Naive thymus-derived CD8-positive, alpha-beta T cell (primary cell): ENCODE measurements around the gene GGTLC1. TPM values are rescaled to one million over a fixed set of nuclear protein-coding genes. Genes with fewer than 3 reads are reported as not detected.
A peak's percentile ranks its signal among the peaks of the same experiment; 100 is the strongest.
"Not testable (repeated sequence)": the region's sequence is repeated elsewhere in the genome, so short reads cannot be mapped to it uniquely, and the experiment has no call there.

Source experiments
- ATAC-seq, 2 donors: fragments of 150-1000 bp; cut with Tn5 transposase in 1 of 2; sonication (Bioruptor Pico), chemical (Tn5 transposase) in 1 of 2; 1 replicate in 1 of 2; 2 replicates in 1 of 2; pipeline ENCODE4 v1.10.0; 2021; ENCODE audit warnings: mild to moderate bottlenecking in 2 of 2, moderate library complexity in 2 of 2
- POLR2A ChIA-PET: fragments of 350-600 bp; sonication (Branson Sonifier 250); formaldehyde crosslinking; loops from one replicate; lab custom pipeline; 2021; ENCODE audit warnings: antibody characterized with exemption; lab: Charles Lee
- DNase-seq, 10 donors: peaks; one replicate each; pipeline versions ENCODE4 v3.0.0 to v3.0.0-alpha.2; 2020 to 2022
- H3K27ac Mint-ChIP-seq, 10 donors: one replicate each; pipeline ENCODE4 v1.8.0; 2020 to 2022; ENCODE audit warnings: mild to moderate bottlenecking in 10 of 10, mixed read lengths in 10 of 10, moderate library complexity in 4 of 10, inconsistent platforms in 1 of 10
- H3K27me3 Mint-ChIP-seq, 5 donors: one replicate each; pipeline ENCODE4 v1.8.0; 2021 to 2022; ENCODE audit warnings: mixed read lengths in 5 of 5
- H3K36me3 Mint-ChIP-seq, 3 donors: one replicate each; pipeline ENCODE4 v1.8.0; 2020 to 2022; ENCODE audit warnings: mixed read lengths in 3 of 3, mild to moderate bottlenecking in 2 of 3, inconsistent platforms in 1 of 3
- H3K4me1 Mint-ChIP-seq, 4 donors: one replicate each; pipeline ENCODE4 v1.8.0; 2021 to 2022; ENCODE audit warnings: mixed read lengths in 4 of 4
- H3K4me3 Mint-ChIP-seq, 10 donors: one replicate each; pipeline ENCODE4 v1.8.0; 2020 to 2022; ENCODE audit warnings: mild to moderate bottlenecking in 10 of 10, mixed read lengths in 10 of 10, moderate library complexity in 6 of 10, inconsistent platforms in 1 of 10
- H3K9me3 Mint-ChIP-seq, 9 donors: one replicate each; pipeline ENCODE4 v1.8.0; 2020 to 2022; ENCODE audit warnings: mixed read lengths in 9 of 9, mild to moderate bottlenecking in 3 of 9, inconsistent platforms in 1 of 9, moderate library complexity in 1 of 9
- polyA plus RNA-seq, 3 donors: library from polyadenylated mRNA; unstranded; fragments of 300-500 nt; fragmentation: Illumina TruSeq; gene quantifications; one replicate each; pipeline ENCODE4 v1.2.3, GENCODE V29; 2021
- total RNA-seq, 8 experiments: library from RNA in 2 of 8; stranded (reverse) in 2 of 8; gene quantifications; one replicate each; pipeline ENCODE4 v1.2.3 and lab custom pipeline; 2021 to 2026

GGTLC1 gene
- total and polyA plus RNA-seq, 5 experiments from 2014 or later, result not detected

DNA sequence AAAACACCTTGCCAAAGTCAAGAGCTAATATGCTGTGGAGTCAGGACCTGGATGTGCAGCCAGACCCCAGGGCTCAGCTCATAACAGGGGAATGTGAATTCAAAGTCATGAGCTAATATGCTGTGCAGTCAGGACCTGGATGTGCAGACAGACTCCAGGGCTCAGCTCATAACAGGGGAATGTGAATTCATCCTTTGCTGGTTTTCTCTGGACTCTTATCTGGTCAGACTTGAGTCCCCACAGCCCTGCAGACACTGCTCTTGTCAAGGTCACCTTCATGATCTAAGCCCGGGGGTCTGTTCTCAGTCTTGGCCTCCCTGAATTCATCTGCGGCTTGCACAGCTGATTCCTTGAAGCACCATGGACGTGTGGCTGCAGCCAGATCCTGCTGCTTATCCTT, 19.2 kb upstream of the GGTLC1 start:
- no peak overlapping the region for H3K4me3 Mint-ChIP-seq

DNA sequence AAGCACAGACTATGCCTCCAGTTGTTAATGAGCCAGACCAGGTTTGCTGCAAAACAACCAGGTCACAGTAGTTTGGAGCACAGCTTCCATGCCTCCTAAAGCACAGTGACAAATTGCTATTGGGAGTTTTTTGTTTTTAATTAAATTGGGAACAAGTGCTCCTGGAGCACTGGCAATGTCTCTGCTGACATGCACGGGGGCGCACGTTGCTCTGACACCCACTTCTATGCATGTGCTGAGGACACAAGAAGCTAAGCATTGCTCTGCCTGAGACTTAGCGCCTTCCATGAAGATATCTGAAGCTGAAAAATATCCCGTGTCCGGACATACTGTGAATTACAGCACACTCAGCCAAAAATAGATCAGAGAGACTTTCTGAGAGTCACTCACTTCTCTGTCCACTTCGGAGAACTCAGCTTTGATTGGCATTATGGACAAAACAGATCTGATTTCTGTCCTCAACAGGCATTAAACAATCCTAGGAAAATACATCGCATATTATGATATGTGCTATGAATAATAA, 18.6 kb upstream of the GGTLC1 start:
- Mint-ChIP-seq H3K9me3 (no peaks in the 10 kb centered on the region), H3K4me1 (peaks cover 0 to 21% (median 11%) of the 10 kb centered on the region in 4 donors), H3K27ac (peak overlapping the region in 2 of 10 donors; percentile 47 to 54), H3K27me3 (no peaks in the 10 kb centered on the region), H3K36me3 (no peaks in the 10 kb centered on the region), H3K4me3 (no peak overlapping the region)
- DNase-seq, result no peak
- ATAC-seq, result no peak
- POLR2A ChIA-PET, result no interaction called here

More for the DNA sequence above, 19.2 kb upstream of the GGTLC1 start:
- H3K27ac Mint-ChIP-seq, result peak overlapping the region in 1 of 10 donors; percentile 47
- no peaks in the 10 kb centered on the region for H3K36me3 Mint-ChIP-seq
- ATAC-seq (no peak), DNase-seq (no peak)
- POLR2A ChIA-PET, result no interaction called here
- no peaks in the 10 kb centered on the region for H3K9me3 Mint-ChIP-seq
- H3K27me3 Mint-ChIP-seq, result no peaks in the 10 kb centered on the region
- peaks cover 3 to 20% (median 12%) of the 10 kb centered on the region in 4 donors for H3K4me1 Mint-ChIP-seq

DNA sequence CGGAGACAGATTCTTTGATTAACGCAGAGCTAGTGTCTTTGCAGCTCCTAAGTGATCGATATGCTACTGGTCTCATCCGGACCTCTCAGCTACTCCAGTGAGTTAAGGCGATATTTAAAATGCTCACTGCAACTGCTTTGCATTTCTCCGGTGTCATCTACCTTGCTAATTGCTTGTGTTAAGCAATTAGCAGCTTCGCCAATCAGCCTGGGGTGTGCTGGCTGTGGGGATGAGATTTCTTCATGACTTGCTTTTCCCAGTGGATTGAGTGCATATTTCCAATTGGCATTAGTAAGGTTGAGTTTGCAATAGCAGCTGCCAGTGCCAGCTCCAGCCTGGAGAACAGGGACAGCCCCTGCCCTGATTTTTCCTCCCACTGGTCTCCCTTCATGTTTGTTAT, 18.0 kb upstream of the GGTLC1 start:
- peaks cover 0 to 17% (median 7%) of the 10 kb centered on the region in 4 donors for H3K4me1 Mint-ChIP-seq
- H3K27ac Mint-ChIP-seq, result peak overlapping the region in 1 of 10 donors; percentile 47
- no peak overlapping the region for H3K4me3 Mint-ChIP-seq
- H3K27me3 Mint-ChIP-seq, result no peaks in the 10 kb centered on the region
- no peak for ATAC-seq
- no peaks in the 10 kb centered on the region for H3K36me3 Mint-ChIP-seq
- H3K9me3 Mint-ChIP-seq, result no peaks in the 10 kb centered on the region
- no peak for DNase-seq
- POLR2A ChIA-PET, result no interaction called here

DNA sequence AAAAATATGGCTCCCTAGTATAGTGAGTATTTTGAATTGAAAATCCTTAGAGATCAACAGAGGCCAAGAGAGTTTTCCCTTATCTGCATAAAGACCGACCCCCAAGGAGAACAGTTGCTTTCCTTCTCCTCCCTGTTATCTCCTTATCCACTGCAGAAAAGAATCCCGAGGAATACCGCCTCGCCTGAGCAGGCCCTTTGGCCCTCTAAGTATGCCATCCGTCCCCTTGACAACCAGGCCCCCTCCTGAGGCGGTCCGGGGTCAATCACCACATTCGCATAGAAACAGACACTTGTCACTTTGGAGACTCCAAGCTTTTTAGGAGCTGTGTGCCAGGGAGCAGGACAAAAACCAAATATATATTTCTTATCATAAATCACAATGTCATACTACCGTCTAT, 15.9 kb upstream of the GGTLC1 start:
- no peaks in the 10 kb centered on the region for H3K36me3 Mint-ChIP-seq
- peak overlapping the region in 4 of 10 donors; percentile 5 to 70 (median 20) for H3K27ac Mint-ChIP-seq
- POLR2A ChIA-PET, result no interaction called here
- DNase-seq (no peak), ATAC-seq (no peak)
- H3K27me3 Mint-ChIP-seq, result no peaks in the 10 kb centered on the region
- H3K9me3 Mint-ChIP-seq, result no peaks in the 10 kb centered on the region
- no peak overlapping the region for H3K4me3 Mint-ChIP-seq
- peaks cover 0 to 14% (median 2%) of the 10 kb centered on the region in 4 donors for H3K4me1 Mint-ChIP-seq

- ATAC-seq, result no peak
- Mint-ChIP-seq H3K4me3 (no peak overlapping the region), H3K27me3 (peaks cover 0 to 5% (median 0%) of the 10 kb centered on the region in 5 donors), H3K9me3 (no peaks in the 10 kb centered on the region), H3K36me3 (no peaks in the 10 kb centered on the region), H3K4me1 (peaks cover 0 to 8% (median 2%) of the 10 kb centered on the region in 4 donors), H3K27ac (peak overlapping the region in 3 of 10 donors; percentile 8 to 76 (median 44))
- DNase-seq, result no peak
- POLR2A ChIA-PET, result no interaction called here
These were observed 14.3 kb upstream of the GGTLC1 start for GRCh38 chr20:24002896-24003295.

GRCh38 chr20:24001712-24002405, 13.3 kb upstream of the GGTLC1 start:
- Mint-ChIP-seq H3K27me3 (peaks cover 0 to 7% (median 0%) of the 10 kb centered on the region in 5 donors), H3K27ac (peak overlapping the region in 2 of 10 donors; percentile 15 to 52), H3K9me3 (no peaks in the 10 kb centered on the region), H3K4me3 (no peak overlapping the region), H3K36me3 (no peaks in the 10 kb centered on the region), H3K4me1 (peaks cover 0 to 8% (median 2%) of the 10 kb centered on the region in 4 donors)
- ATAC-seq, result no peak
- DNase-seq, result no peak
- POLR2A ChIA-PET, result interaction anchor here (2.2 kb wide), 1 partner anchor 25 kb away, joined by 6 read pairs; no protein-coding TSS in a partner anchor

- Mint-ChIP-seq H3K4me1 (peaks cover 0 to 8% (median 6%) of the 10 kb centered on the region in 4 donors), H3K36me3 (no peaks in the 10 kb centered on the region), H3K27ac (peak overlapping the region in 3 of 10 donors; percentile 22 to 46 (median 32)), H3K4me3 (no peak overlapping the region), H3K27me3 (peaks cover 0 to 7% (median 0%) of the 10 kb centered on the region in 5 donors), H3K9me3 (no peaks in the 10 kb centered on the region)
- DNase-seq (no peak), ATAC-seq (no peak)
- POLR2A ChIA-PET, result interaction anchor here (0.9 kb wide), 1 partner anchor 29 kb away, joined by 3 read pairs; no protein-coding TSS in a partner anchor
These were observed 10.3 kb upstream of the GGTLC1 start for GRCh38 chr20:23998844-23999243.

DNA sequence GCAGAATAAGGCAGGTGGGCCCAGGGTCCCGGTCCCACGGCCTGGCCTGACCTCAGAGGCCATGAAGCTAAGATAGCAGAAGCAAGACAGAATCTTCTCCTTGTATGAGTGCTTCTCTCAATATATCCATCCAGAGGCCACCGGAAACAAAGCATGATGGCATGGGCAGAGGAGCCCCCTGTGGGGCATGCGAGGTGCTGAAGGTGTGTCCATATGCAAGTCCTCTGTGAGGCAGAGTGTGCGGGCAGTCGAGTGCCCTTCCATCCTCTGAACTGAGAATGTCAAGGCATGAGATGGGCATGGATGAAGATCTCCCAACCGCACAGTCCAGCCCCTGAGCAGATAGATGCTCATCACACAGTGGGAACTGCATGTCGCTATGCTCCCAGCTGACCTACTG, 9.8 kb upstream of the GGTLC1 start:
- Mint-ChIP-seq H3K4me1 (peaks cover 0 to 7% (median 5%) of the 10 kb centered on the region in 4 donors), H3K36me3 (no peaks in the 10 kb centered on the region), H3K4me3 (no peak overlapping the region), H3K27me3 (peaks cover 0 to 7% (median 0%) of the 10 kb centered on the region in 5 donors), H3K9me3 (no peaks in the 10 kb centered on the region), H3K27ac (peak overlapping the region in 1 of 10 donors; percentile 46)
- no peak for ATAC-seq
- POLR2A ChIA-PET, result no interaction called here
- no peak for DNase-seq

- POLR2A ChIA-PET, result no interaction called here
- Mint-ChIP-seq H3K36me3 (no peaks in the 10 kb centered on the region), H3K4me3 (no peak overlapping the region), H3K4me1 (peaks cover 0 to 4% (median 2%) of the 10 kb centered on the region in 4 donors), H3K27me3 (peaks cover 0 to 7% (median 0%) of the 10 kb centered on the region in 5 donors), H3K27ac (peak overlapping the region in 3 of 10 donors; percentile 40 to 60 (median 56)), H3K9me3 (no peaks in the 10 kb centered on the region)
- ATAC-seq (peak in 1 of 2 donors; percentile 46), DNase-seq (peak; percentile 21 to 75 (median 48))
These were observed 7.5 kb upstream of the GGTLC1 start for GRCh38 chr20:23995905-23996666.

GRCh38 chr20:23995291-23995690, 6.7 kb upstream of the GGTLC1 start:
- H3K36me3 Mint-ChIP-seq, H3K9me3 Mint-ChIP-seq, H3K4me1 Mint-ChIP-seq, H3K27me3 Mint-ChIP-seq, ATAC-seq, POLR2A ChIA-PET, H3K4me3 Mint-ChIP-seq: not testable (repeated sequence)
- DNase-seq, result peak in 2 of 10 donors; percentile 7 to 17
- H3K27ac Mint-ChIP-seq, result peak overlapping the region in 2 of 10 donors; percentile 40 to 66

DNA sequence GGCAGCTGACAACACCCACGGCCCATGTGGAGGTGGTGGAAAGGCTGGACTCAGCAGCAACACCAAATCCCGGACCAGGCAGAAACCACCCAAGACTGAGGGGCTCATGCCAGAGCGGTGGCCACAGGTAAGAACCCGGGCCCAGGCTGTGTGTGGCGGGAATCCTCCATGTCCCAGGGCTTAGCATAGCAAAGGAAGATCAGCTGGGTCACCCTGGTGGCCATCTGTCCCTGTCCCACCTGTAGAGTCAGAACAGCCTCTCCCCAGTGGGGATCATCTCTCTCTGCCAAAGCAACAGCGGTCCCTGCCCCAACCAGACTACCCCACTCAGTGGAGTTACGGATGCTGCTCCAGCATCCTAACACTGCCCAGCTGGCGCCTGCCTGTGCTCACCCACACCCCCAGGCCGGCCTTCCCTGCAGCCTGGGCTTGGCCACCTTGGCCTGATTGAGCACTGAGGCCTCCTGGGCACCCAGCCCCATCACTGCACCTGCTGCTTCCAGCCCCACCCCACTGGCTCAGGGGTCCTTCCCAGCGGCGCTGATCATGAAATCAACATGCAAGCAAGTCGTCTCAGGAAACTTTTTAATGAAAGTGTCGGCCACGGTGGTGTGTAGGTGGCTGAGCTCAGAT, 5.5 kb upstream of the GGTLC1 start:
- H3K27ac Mint-ChIP-seq, ATAC-seq, H3K4me3 Mint-ChIP-seq, H3K36me3 Mint-ChIP-seq, H3K9me3 Mint-ChIP-seq, H3K4me1 Mint-ChIP-seq, DNase-seq, POLR2A ChIA-PET, H3K27me3 Mint-ChIP-seq: not testable (repeated sequence)

DNA sequence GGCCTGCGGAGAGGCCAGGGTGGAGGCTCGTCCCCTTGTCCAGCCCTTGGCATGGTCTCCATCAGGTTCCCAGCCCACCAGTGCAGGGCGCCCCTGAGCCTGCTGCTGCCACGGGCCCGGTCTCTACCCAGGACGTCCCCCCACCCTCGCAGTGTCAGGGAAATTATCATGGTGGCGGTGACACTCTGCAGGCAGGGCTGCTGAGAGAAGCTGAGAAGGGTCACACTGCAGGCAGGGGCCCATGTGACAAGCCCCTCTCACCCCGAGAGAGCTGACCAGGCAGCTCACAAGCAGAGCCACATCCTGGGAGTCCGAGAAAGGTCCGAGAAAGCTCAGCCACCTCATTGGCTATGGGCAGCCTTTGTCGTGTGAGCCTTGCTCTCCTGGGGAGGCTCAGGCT, 4.9 kb upstream of the GGTLC1 start:
- not testable (repeated sequence) for ATAC-seq, H3K27me3 Mint-ChIP-seq, DNase-seq

More for the DNA sequence above, 4.9 kb upstream of the GGTLC1 start:
- H3K4me3 Mint-ChIP-seq, H3K9me3 Mint-ChIP-seq, POLR2A ChIA-PET, H3K36me3 Mint-ChIP-seq, H3K27ac Mint-ChIP-seq, H3K4me1 Mint-ChIP-seq: not testable (repeated sequence)
